HG02884 (cell line): ENCODE results near the gene S100A13.
"Not testable (repeated sequence)": the region's sequence is repeated elsewhere in the genome, so short reads cannot be mapped to it uniquely, and the experiment has no call there.

ENCODE experiments used
- ATAC-seq: cut with Tn5 transposase; IDR thresholded peaks from one replicate; pipeline ENCODE4 v1.9.1; 2021; ENCODE audit warnings: mild to moderate bottlenecking, moderate library complexity; ENCODE audit not compliant: unreplicated experiment

Gene S100A13

GRCh38 chr1:153608742-153609584 lies 18.3 kb downstream of the S100A13 start:
- ATAC-seq = no peak

GRCh38 chr1:153608089-153608682 lies 19.1 kb downstream of the S100A13 start:
- no peak for ATAC-seq

- ATAC-seq = no peak
Measured at GRCh38 chr1:153607381-153607780, 19.9 kb downstream of the S100A13 start.

- ATAC-seq = no peak
Measured at GRCh38 chr1:153606194-153606593, 21.1 kb downstream of the S100A13 start.

- no peak for ATAC-seq
Measured at GRCh38 chr1:153602749-153603148, 24.6 kb downstream of the S100A13 start.

GRCh38 chr1:153599847-153600246 lies 27.5 kb downstream of the S100A13 start:
- ATAC-seq = no peak

GRCh38 chr1:153598309-153599172 lies 28.8 kb downstream of the S100A13 start:
- peak; percentile 89 for ATAC-seq

GRCh38 chr1:153597206-153597605 lies 30.1 kb downstream of the S100A13 start:
- no peak for ATAC-seq

- no peak for ATAC-seq
Measured at GRCh38 chr1:153592748-153593147, 34.6 kb downstream of the S100A13 start.

- no peak for ATAC-seq
Measured at GRCh38 chr1:153588482-153588881, 38.8 kb downstream of the S100A13 start.

GRCh38 chr1:153588033-153588432 lies 39.3 kb downstream of the S100A13 start:
- ATAC-seq = not testable (repeated sequence)

GRCh38 chr1:153587314-153587713 lies 40.0 kb downstream of the S100A13 start:
- ATAC-seq = no peak

GRCh38 chr1:153586347-153586746 lies 41.0 kb downstream of the S100A13 start:
- ATAC-seq = no peak

- ATAC-seq = no peak
Measured at GRCh38 chr1:153585006-153585405, 42.3 kb downstream of the S100A13 start.

- ATAC-seq = no peak
Measured at GRCh38 chr1:153583976-153584375, 43.3 kb downstream of the S100A13 start.

- not testable (repeated sequence) for ATAC-seq
Measured at GRCh38 chr1:153583514-153583913, 43.8 kb downstream of the S100A13 start.

GRCh38 chr1:153582836-153583235 lies 44.5 kb downstream of the S100A13 start:
- ATAC-seq = not testable (repeated sequence)

GRCh38 chr1:153578936-153579335 lies 48.4 kb downstream of the S100A13 start:
- no peak for ATAC-seq

- ATAC-seq = no peak
Measured at GRCh38 chr1:153578490-153578889, 48.8 kb downstream of the S100A13 start.

- ATAC-seq = no peak
Measured at GRCh38 chr1:153577624-153578051, 49.7 kb downstream of the S100A13 start.

- ATAC-seq = no peak
Measured at GRCh38 chr1:153577138-153577537, 50.2 kb downstream of the S100A13 start.
